Measurements from ENCODE around the gene CRYGA. TPM values are rescaled to one million over a fixed set of nuclear protein-coding genes. Genes with fewer than 3 reads are reported as not detected.

Gene CRYGA
- total and polyA plus RNA-seq, 2 donors (not counting 3 experiments of a cell fraction or from before 2014, with no cell fraction given) = not detected

GRCh38 chr2:208189069-208189809, 25.9 kb upstream of the CRYGA start:
- no TSS peak for BruUV-seq (replicated peaks)
- Histone ChIP-seq H3K27ac (ENCODE audit: insufficient read depth, low read depth, low read length) (no peak overlapping the region), H3K4me2 (ENCODE audit: insufficient read depth, low read length) (no peak overlapping the region), H3K9me1 (replicated peaks; ENCODE audit: control insufficient read depth, extremely low read depth, insufficient read depth, low read length) (no peaks in the 10 kb centered on the region), H3K9me3 (replicated peaks; ENCODE audit: control insufficient read depth, insufficient read depth, low read length) (no peaks in the 10 kb centered on the region), H3K36me3 (ENCODE audit: control insufficient read depth in 2 of 2, extremely low read depth in 1 of 2, insufficient read depth in 2 of 2, low read length in 2 of 2) (no peaks in the 10 kb centered on the region), H3K9ac (replicated peaks; ENCODE audit: extremely low read depth, insufficient read depth, low read length) (no peak overlapping the region), H3K4me1 (ENCODE audit: control insufficient read depth, extremely low read depth, insufficient read depth, low read length) (no peaks in the 10 kb centered on the region), H3K27me3 (ENCODE audit: control insufficient read depth in 2 of 2, insufficient read depth in 2 of 2, low read length in 2 of 2) (peaks cover 7 to 11% of the 10 kb centered on the region in 2 experiments), H3K79me2 (ENCODE audit: control insufficient read depth, insufficient read depth, low read length) (no peaks in the 10 kb centered on the region), H2AFZ (ENCODE audit: low read depth, low read length) (no peak overlapping the region), H3K4me3 (replicated peaks in 1 of 3; ENCODE audit: insufficient read depth in 1 of 3, low read depth in 1 of 3, low read length in 3 of 3) (no peak overlapping the region), H4K20me1 (replicated peaks; ENCODE audit: control insufficient read depth, extremely low read depth, insufficient read depth, low read length) (no peaks in the 10 kb centered on the region)
- TF ChIP-seq GATA2 (IDR thresholded peaks at IDR 0.05; ENCODE audit: insufficient read depth, insufficient read length, low read depth, low read length) (no peak), MAX (IDR thresholded peaks at IDR 0.05; ENCODE audit: insufficient read depth, insufficient read length) (no peak), CTCF (IDR thresholded peaks at IDR 0.05; ENCODE audit: extremely low read depth in 1 of 2, insufficient read depth in 1 of 2, low read depth in 1 of 2, low read length in 2 of 2) (no peak), FOS (IDR thresholded peaks at IDR 0.05; ENCODE audit: borderline replicate concordance, insufficient read depth, low read length) (no peak), POLR2A (IDR thresholded peaks at IDR 0.05; ENCODE audit: low read depth, low read length) (no peak), JUN (IDR thresholded peaks at IDR 0.05; ENCODE audit: borderline replicate concordance, insufficient read depth, insufficient read length, low read depth) (no peak), EZH2 (IDR thresholded peaks at IDR 0.05; ENCODE audit: borderline replicate concordance, low read depth, low read length, severe bottlenecking) (no peak), POLR2AphosphoS5 (IDR thresholded peaks at IDR 0.05; ENCODE audit: insufficient read depth, low read depth, low read length) (no peak), MYC (IDR thresholded peaks at IDR 0.05; ENCODE audit: low read depth, low read length) (no peak)
- ChIA-PET CTCF (no interaction called here), POLR2A (no interaction called here)
- dilution Hi-C loops (cut with MboI; ENCODE audit: extremely low pct_ligation_motif_present, low sequenced_read_pairs) = no loop called here
- intact Hi-C loops (cut with micrococcal nuclease) = no loop called here
- DNase-seq (ENCODE audit: low read depth, low spot score) (no peak), FAIRE-seq (no peak)

Data from endothelial cell of umbilical vein (primary cell).